GM19025 (cell line): Measurements from ENCODE around the gene WDR90.

Experiments
- ATAC-seq: cut with Tn5 transposase; IDR thresholded peaks from one replicate; pipeline ENCODE4 v1.9.1; 2021; ENCODE audit warnings: mild to moderate bottlenecking, low read depth, moderate library complexity; ENCODE audit not compliant: unreplicated experiment

The WDR90 gene

DNA sequence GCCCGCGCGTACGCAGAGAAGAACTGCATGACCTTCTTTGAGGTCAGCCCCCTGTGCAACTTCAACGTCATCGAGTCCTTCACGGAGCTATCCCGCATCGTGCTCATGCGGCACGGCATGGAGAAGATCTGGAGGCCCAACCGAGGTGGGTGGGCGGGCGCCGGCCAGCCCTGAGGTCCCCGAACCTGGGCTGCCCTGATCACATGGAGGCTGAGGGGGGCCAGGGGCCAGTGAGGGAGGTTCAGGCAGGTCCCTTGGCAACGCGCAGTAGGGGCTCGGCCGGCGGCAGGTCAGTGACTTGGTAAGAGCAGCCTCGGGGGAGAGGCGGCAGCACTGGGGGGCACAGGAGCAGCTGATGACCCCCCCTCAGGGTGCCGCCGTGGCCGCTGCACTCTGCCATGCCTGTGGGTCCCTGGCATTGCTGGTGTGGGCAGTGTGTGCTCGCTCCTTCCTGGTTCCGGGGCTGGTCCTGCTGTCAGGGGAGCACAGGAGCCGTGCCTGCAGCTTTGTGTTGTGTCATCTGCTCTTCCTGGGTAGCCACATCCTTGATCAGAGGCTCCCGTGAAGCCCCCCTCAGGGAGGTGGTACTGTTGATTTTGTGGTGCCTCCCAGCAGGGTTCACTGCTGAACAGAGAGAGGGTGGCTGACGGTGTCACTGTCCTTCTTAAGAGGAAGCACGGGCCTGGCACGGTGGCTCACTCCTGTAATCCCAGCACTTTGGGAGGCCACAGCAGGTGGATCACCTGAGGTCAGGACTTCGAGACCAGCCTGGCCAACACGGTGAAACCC is 23.0 kb upstream of the WDR90 start:
- ATAC-seq = no peak

DNA sequence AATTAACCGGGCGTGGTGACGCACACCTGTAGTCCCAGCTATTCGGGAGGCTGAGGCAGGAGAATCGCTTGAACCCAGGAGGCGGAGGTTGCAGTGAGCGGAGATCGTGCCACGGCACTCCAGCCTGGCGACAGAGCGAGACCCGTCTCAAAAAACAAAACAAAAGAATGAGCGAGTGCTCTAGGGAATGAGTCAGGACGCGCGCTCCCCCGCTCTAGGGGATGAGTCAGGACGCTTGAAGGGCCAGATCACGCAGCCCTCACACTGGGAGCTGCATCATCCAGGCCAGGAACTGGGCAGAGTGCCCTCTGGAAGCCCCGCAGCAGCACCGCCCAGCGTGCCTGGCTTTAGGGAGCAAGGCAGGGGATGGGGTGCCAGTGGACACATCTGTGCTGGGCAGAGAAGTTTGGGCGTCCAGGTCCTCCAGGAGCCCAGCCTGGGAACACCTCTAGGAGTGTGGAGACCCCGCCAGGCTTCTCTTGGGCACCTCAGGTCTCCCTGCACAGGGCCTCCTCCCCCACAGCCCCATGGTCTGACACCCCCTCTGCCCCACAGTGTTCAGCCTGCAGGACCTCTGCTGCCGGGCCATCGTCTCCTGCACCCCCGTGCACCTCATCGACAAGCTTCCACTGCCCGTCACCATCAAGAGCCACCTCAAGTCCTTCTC is 22.2 kb upstream of the WDR90 start:
- ATAC-seq = no peak

DNA sequence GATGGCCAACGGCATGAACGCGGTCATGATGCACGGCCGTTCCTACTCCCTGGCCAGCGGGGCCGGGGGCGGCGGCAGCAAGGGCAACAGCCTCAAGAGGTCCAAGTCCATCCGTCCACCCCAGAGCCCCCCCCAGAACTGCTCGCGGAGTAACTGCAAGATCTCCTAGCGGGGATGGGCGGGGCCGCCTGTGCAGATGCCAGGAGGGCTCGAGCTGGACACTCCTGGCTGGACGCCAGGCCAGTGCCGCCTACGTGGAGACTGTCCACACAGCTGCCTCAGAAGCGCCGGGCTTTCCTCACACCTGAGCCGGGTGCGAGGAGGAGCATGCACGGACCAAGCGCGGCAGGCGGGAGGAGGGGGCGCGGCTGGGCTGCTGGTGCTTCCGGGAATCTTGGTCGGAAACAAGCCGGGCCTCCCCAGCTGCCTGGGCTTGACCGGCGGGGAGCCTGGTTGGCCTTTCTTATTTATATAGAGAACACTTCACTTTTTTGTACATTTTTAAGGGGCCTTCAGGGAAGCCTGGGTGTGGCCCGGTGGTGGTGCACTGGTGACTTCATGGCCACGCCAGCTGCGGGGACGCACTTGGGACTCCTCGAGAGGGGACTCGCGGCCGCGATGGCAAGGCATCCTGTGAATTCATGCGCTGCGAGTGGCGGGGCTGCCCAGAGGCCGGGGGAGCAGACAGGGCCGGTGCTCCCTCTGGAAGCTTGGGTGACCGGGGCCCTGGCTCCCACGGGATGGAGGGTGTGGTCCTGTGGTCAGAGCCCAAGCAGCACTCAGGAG is 21.5 kb upstream of the WDR90 start:
- no peak for ATAC-seq

DNA sequence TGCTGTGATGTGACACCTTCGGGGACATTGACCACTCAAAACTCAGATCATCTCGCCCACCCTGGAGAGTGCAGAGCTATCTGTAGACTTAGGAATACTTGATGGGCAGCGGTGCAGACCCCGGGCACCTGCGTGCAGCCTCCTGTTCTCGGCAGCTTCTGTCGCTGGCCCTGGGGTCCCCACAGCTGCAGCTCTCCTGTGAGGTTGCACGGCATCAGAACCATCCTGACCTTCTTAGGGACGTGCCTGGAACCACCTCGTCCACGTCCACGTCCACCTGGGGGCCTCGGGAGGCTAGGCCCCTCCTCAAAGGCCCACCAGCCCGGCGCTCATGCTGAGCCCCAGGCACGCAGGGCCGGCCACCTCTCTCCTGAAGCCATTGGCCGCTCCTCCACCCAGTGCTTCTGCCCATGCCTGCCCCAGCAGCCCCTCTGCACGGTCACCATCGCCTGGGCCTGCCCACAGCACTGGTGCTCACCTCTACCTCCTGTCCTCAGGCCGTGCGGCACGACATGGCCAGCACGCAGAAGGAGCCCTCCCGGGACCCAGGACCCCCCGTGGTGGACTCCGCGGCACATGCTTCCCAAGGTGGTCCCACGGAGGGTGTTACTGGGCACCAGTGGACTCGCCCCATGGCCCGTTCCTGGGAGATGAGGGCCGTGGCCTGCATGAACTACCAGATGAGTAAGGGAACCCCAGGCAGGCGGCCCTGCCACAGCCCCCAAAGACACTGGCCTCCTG is 20.7 kb upstream of the WDR90 start:
- no peak for ATAC-seq

DNA sequence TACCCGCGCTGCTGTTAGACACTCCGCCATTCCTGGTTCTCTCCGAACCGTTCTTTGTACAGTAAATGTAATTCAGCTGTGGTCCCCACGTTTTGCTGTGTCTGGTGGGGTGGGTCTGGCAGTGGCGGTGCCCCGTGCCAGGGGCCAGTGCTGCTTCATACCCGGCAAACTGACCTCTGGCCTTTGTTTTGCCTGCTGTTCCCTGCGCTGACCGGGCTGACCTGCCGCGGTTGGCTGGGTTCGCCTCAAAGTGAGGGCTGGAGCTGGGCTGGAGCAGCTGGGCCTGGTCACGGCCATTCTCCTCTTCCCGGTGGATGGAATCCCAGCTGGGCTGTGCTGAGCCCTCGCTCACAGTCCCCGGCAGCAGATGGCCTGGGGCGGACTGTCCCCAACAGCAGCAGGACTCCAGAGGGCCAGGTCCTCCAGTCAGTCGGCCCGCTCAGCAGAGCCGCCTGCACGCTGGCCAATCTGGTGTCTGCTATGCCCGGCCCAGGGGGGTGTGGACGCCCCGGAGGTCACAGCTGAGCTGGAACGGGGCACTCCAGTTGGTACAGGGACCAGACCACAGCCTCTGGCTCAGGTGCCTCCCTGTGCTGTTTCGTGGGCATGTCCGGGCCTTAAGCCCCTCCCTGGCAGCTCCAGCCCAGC is 19.9 kb upstream of the WDR90 start:
- no peak for ATAC-seq

DNA sequence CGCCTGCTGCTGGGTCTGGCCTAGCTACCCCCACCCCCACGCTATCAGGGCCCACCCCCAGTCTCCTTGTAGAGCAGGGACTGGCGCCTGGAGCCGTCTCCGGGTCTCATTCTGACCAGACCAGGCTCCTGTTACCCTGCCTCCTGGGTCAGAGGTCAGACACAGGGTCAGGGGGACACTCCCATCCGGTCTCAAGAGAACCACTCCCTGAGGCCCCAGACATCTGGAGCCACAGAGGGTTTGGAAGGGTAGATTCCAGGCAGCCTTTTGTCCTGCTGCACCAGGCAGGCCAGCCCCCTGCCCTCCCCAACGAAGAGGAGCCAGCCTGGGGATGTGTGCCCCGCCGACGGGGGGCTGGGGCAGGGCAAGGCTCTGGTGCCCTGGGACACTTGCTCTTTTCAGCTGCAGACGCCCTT is 19.3 kb upstream of the WDR90 start:
- no peak for ATAC-seq

DNA sequence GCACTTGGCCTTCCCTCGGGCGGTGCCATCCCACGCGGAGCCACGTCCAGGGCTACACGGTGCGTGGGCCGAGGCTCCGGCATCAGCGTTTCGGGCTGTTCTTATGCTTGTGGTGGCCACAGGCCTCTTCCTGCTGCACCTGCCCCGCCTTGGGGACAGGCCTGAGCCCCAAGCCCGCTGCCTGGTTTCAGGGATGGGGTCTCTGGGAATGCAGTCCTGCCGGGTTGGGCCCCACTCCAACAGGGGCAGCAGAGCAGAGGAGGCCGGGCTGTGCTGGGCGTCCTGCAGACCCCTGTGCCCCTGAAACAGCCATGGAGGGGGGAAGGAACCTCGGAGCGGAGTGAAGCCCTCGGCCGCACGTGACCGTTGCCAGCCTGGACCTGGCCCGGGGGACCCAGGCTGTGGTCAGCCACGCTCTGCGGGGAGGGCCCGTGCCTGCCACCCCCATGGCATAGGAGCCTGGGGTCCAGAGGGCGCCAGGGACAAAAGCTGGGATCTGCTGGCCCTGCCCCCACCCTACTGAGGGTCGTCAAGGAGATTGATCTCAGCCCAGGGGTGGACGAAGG is 18.8 kb upstream of the WDR90 start:
- no peak for ATAC-seq

DNA sequence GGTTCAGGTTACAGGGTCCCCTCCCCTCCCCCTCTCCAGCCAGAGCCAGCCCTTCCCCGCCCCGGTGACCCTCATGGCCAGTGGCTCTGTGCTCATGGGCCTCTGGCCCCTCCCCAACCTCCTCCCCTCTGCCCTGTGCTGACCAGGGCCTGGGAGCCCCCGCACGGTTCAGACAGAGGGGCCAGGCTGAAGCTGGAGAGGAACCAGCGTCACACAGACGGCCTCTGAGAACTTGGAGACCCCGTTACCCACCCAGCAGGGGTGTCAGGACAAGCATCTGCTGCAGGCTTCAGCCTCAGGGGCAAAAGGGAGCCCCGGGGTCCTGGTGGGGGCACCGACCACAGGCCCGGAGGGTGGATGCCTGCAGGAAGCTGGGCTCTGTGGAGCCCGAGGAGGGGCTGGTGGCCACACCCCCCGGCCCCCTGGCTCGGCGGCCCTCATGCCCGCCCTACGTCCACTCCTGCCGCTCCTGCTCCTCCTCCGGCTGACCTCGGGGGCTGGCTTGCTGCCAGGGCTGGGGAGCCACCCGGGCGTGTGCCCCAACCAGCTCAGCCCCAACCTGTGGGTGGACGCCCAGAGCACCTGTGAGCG is 18.3 kb upstream of the WDR90 start, which contains the start of gene WFIKKN1:
Gene WFIKKN1, plus strand, starts transcription at position 171 of the 591 bp plus-strand sequence. Its CDS starts 269 bp downstream, at position 440.
- ATAC-seq = no peak

DNA sequence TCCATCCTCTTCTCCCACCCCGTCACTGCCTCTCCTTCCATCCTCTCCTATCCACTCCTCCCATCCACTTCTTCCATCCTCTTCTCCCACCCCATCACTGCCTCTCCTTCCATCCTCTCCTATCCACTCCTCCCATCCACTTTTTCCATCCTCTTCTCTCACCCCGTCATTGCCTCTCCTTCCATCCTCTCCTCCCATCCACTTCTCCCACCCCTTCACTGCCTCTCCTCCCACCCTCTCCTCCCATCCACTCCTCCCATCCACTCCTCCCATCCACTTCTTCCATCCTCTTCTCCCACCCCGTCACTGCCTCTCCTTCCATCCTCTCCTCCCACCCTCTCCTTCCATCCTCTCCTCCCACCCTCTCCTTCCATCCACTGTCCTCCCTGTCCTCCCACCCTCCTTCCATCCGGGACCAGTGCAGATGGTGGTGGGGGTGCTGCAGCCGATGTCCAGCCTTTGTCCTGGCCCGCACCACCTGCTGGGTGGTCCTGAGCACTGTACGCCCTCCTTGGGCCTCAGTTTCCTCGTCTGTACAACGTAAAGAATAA is 17.3 kb upstream of the WDR90 start:
- no peak for ATAC-seq

DNA sequence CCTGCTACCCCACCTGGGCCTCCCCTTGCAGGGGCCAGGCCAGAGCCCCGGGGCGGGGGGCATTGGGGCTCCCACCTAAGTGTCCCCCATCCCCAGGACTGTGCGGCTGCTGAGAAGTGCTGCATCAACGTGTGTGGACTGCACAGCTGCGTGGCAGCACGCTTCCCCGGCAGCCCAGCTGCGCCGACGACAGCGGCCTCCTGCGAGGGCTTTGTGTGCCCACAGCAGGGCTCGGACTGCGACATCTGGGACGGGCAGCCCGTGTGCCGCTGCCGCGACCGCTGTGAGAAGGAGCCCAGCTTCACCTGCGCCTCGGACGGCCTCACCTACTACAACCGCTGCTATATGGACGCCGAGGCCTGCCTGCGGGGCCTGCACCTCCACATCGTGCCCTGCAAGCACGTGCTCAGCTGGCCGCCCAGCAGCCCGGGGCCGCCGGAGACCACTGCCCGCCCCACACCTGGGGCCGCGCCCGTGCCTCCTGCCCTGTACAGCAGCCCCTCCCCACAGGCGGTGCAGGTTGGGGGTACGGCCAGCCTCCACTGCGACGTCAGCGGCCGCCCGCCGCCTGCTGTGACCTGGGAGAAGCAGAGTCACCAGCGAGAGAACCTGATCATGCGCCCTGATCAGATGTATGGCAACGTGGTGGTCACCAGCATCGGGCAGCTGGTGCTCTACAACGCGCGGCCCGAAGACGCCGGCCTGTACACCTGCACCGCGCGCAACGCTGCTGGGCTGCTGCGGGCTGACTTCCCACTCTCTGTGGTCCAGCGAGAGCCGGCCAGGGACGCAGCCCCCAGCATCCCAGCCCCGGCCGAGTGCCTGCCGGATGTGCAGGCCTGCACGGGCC is 16.5 kb upstream of the WDR90 start:
- ATAC-seq = no peak

DNA sequence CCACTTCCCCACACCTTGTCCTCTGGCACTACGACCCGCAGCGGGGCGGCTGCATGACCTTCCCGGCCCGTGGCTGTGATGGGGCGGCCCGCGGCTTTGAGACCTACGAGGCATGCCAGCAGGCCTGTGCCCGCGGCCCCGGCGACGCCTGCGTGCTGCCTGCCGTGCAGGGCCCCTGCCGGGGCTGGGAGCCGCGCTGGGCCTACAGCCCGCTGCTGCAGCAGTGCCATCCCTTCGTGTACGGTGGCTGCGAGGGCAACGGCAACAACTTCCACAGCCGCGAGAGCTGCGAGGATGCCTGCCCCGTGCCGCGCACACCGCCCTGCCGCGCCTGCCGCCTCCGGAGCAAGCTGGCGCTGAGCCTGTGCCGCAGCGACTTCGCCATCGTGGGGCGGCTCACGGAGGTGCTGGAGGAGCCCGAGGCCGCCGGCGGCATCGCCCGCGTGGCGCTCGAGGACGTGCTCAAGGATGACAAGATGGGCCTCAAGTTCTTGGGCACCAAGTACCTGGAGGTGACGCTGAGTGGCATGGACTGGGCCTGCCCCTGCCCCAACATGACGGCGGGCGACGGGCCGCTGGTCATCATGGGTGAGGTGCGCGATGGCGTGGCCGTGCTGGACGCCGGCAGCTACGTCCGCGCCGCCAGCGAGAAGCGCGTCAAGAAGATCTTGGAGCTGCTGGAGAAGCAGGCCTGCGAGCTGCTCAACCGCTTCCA is 15.7 kb upstream of the WDR90 start:
- no peak for ATAC-seq

DNA sequence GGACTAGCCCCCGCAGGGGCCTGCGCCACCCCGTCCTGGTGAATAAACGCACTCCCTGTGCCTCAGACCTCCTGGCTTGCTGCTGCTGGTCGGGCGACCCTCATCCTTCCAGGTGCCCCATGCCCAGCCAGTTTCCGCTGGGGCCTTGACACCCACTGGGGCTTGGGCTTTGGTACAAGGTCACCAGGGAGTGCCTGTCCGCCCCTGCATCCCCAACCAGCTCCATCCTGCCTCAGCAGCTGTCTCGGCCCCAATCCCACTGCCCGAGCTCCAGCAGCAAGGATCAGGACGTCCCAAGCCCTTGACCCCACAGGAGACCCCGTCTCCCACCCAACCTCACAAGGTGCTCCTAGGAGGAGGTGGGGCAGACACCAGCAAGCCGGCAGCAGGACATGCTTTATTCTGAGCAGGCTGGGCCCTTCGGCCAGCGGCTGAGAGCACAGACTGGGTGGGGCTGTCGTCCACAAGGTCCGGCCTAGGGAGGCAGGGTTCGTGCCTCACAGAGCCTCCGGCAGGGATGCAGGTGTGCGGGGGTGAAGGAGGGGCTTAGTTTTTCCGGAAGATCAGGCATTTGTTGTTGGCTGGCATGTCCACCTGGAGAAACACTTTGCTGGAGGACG is 15.0 kb upstream of the WDR90 start:
- no peak for ATAC-seq

DNA sequence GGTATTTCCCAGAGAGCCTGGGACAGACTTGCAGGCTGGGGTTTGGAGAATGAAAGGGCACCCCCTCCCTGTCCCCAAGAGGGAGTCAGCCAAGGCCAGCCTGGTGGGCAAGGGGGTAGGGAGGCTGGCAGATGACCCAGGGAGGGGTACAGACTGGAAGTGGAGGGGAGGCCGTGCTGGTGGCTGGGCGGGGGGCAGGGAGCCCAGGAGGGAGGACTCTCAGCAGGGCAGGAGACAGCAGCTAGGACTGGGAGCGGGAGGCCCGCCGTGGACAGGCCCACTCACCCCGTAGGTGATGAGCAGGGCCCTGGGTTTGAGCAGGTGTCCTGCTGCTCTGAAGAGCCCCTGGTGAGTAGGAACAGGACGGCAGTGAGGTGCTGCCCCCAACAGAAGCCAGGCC is 14.2 kb upstream of the WDR90 start:
- no peak for ATAC-seq

DNA sequence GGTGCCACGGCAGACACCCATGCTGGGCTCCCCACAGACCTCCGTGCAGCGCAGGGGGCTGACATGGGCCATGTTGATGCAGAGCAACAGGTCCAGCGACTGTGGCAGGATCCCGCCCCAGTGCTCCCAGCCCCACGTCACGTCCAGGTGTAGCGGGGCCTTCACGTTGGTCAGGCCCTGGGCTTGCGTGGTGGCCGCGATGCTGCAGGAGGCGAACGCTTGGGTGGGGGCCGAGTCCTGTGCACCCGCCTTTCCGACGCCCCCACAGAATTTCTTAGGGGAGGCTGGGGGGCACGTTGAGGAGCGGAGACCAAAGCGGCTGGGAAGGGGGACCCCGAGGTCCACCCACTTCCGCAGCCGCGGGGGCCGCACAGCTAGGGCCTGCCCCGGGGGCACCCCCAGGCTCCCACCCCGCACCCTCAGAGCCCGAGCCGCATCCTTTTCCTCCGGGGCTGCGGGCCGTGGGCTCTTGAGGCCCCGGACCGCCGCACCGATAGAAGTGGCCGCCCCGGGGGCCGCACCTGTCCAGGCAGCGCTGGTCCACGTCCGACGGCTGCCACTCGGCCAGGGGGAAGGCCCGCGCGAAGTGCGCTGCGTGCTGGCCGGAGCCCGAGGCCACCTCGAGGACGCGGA is 13.5 kb upstream of the WDR90 start:
- ATAC-seq = no peak

DNA sequence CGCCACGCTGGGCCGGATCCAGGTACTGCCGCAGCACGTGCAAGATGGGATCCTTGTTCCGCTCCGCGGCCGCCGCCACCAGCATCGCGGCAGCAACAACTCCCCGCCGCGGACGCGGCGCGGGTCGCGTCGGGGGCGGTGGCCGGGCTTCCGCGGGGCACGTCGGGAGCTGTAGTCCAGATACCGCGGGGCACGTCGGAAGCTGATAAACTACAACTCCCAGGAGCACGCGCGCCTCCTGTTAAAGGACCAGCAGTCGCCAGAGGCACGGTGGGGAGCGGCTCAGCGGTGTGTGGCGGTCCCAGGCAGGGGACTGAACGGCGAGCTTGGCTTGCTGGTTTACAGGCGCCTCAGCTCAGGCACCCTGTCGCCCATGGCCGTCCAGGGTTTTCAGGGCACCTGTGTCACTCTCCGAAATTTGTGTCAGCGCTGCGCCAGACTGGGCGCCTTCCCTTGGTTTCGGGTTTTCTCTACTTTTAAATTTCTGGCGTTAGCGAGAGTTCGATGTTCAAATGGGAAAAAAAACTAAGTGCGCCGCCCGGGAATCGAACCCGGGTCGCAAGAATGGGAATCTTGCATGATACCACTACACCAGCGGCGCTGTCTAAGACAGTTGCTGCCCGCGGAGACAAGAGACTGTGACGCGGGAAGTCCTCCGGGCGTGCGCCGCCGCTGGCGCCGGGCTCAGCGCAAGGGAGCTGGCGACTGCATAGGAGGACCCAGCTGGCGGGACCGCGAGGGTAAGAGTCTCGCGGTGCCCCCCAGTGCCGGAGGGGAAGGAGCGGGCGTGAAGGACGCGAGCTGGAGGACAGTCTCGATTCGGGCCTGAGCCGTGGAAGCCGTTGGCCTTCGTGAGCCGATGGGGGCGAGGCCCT is 12.7 kb upstream of the WDR90 start, which contains the start of gene METTL26:
Gene METTL26, minus strand, starts transcription at position 100 of the 875 bp plus-strand sequence. Its CDS starts 15 bp downstream, at position 85.
- ATAC-seq = peak; percentile 72
